Spleen (tissue), 13 donors: ENCODE data around the gene CUL1. TPM values are rescaled to one million over a fixed set of nuclear protein-coding genes. Genes with fewer than 3 reads are reported as not detected.
A peak's percentile ranks its signal among the peaks of the same experiment; 100 is the strongest.

Experiments
- DNase-seq: peaks from one replicate; pipeline ENCODE4 v3.0.0-alpha.2; 2020
- H3K27ac ChIP-seq, 8 donors: fragments of 200-600 bp; sonication (generic) in 7 of 8; 1 replicate in 4 of 8; 2 replicates in 4 of 8; pipeline versions ENCODE4 v1.5.0 to v1.8.0; 2016 to 2021; ENCODE audit warnings: inconsistent platforms in 4 of 8, mild to moderate bottlenecking in 4 of 8, moderate library complexity in 1 of 8
- H3K27me3 ChIP-seq, 7 donors: fragments of 200-600 bp; sonication (generic) in 6 of 7; replicated peaks in 1 of 7; 1 replicate in 4 of 7; 2 replicates in 3 of 7; pipeline versions ENCODE4 v1.5.0 to v1.8.0; 2016 to 2021; ENCODE audit warnings: inconsistent platforms in 3 of 7, mild to moderate bottlenecking in 1 of 7
- H3K36me3 ChIP-seq, 6 donors: fragments of 200-600 bp; sonication (generic) in 5 of 6; 1 replicate in 4 of 6; 2 replicates in 2 of 6; pipeline versions ENCODE4 v1.5.0 to v1.8.0; 2016 to 2021; ENCODE audit warnings: inconsistent platforms in 2 of 6
- H3K4me1 ChIP-seq, 6 donors: fragments of 200-600 bp; sonication (generic) in 5 of 6; 1 replicate in 3 of 6; 2 replicates in 3 of 6; pipeline versions ENCODE4 v1.5.0 to v1.8.0; 2016 to 2021; ENCODE audit warnings: inconsistent platforms in 3 of 6
- H3K4me3 ChIP-seq, 8 donors: fragments of 200-600 bp; sonication (generic) in 7 of 8; 1 replicate in 4 of 8; 2 replicates in 4 of 8; pipeline versions ENCODE4 v1.5.0 to v1.8.0; 2016 to 2021; ENCODE audit warnings: inconsistent platforms in 4 of 8, mild to moderate bottlenecking in 4 of 8, moderate library complexity in 2 of 8
- H3K9me3 ChIP-seq, 8 donors: fragments of 200-600 bp; sonication (generic) in 7 of 8; 1 replicate in 4 of 8; 2 replicates in 4 of 8; pipeline versions ENCODE4 v1.5.0 to v1.8.0; 2016 to 2021; ENCODE audit warnings: inconsistent platforms in 4 of 8
- CTCF ChIP-seq, 11 experiments: fragments of 200-600 bp in 7 of 11; fragments of 450-650 bp in 4 of 11; sonication (generic) in 4 of 11; IDR thresholded peaks in 8 of 11; conservative IDR thresholded peaks in 3 of 11; 1 replicate in 7 of 11; 2 replicates in 4 of 11; pipeline versions ENCODE4 v1.4.0 to v1.8.0; 2016 to 2021; ENCODE audit warnings: antibody characterized with exemption in 11 of 11, inconsistent platforms in 4 of 11, mild to moderate bottlenecking in 1 of 11
- POLR2A ChIP-seq, 3 donors: fragments of 450-650 bp; IDR thresholded peaks; one replicate each; pipeline ENCODE4 v1.5.1; 2017; ENCODE audit warnings: antibody characterized with exemption in 3 of 3, mild to moderate bottlenecking in 1 of 3
- POLR2AphosphoS5 ChIP-seq, 3 donors: sonication (generic); formaldehyde crosslinking; IDR thresholded peaks; one replicate each; pipeline ENCODE4 v1.5.1; 2017; ENCODE audit warnings: antibody characterized with exemption in 3 of 3
- WGBS, 5 donors: extraction: QIAGEN DNeasy Blood & Tissue Kit in 3 of 5; methylation state at CpG; one replicate each; pipeline versions ENCODE4 v1.1.5 to v1.1.7; 2013 to 2018; 5-methylcytosine and 5-hydroxymethylcytosine counted together
- intact Hi-C: fragments of 100-400 bp; cut with DNase I; formaldehyde crosslinking; loops from one replicate; pipeline ENCODE4 v1.15.0; 2023; ENCODE audit warnings: low total_unique reads
- long read RNA-seq, 2 donors: transcript quantifications; one replicate each; lab custom pipeline, GENCODE V29; 2026
- polyA plus RNA-seq, 3 donors: library from polyadenylated mRNA; stranded (reverse); fragments of 200-250 nt; gene quantifications; one replicate each; pipeline ENCODE4 v1.2.1, GENCODE V29; 2013
- total RNA-seq, 7 donors: library from RNA; depleted of rRNA in 3 of 7; stranded (reverse); fragments of >200 nt in 3 of 7; fragmentation: NEBNext Ultra II Directional in 4 of 7; extraction: Animal tissue kit (Norgen Biotek cat#: 25700) in 4 of 7; gene quantifications; one replicate each; pipeline versions ENCODE4 v1.1.0 to v1.2.1, GENCODE V29; 2016 to 2021
- donor health status: healthy with polysubstance abuse.
- donor health status: DM: no; HTN: no; CAD: no; lungs with moderate emphysema.
- donor health status: DM: no; HTN: no; CAD: no.
- donor health status: Bipolar disorder and iron deficiency.
- donor health status: healthy.
- donor health status: DM: no; HTN: no; CAD: no.
- donor health status: DM: yes; HTN: yes; CAD: no.

The CUL1 gene
- total RNA-seq = 10 to 100 TPM; 37.1 to 54.6 (median 50.6) TPM
- polyA plus RNA-seq = 10 to 100 TPM; 19.8 to 29.1 (median 22.1) TPM
- long read RNA-seq, donor 1, transcript CUL1-201 (22 exons, 3,064 nt) = major isoform, 10 of 11 reads
- long read RNA-seq, donor 1, partial matches to known transcripts = 0 of 11 reads
- long read RNA-seq, donor 1, other reads (novel, unspliced or antisense) = 0 of 11 reads
- long read RNA-seq, donor 2, transcript CUL1-201 (22 exons, 3,064 nt) = major isoform, 5 of 5 reads
- long read RNA-seq, donor 2, partial matches to known transcripts = 0 of 5 reads
- long read RNA-seq, donor 2, other reads (novel, unspliced or antisense) = 0 of 5 reads

DNA sequence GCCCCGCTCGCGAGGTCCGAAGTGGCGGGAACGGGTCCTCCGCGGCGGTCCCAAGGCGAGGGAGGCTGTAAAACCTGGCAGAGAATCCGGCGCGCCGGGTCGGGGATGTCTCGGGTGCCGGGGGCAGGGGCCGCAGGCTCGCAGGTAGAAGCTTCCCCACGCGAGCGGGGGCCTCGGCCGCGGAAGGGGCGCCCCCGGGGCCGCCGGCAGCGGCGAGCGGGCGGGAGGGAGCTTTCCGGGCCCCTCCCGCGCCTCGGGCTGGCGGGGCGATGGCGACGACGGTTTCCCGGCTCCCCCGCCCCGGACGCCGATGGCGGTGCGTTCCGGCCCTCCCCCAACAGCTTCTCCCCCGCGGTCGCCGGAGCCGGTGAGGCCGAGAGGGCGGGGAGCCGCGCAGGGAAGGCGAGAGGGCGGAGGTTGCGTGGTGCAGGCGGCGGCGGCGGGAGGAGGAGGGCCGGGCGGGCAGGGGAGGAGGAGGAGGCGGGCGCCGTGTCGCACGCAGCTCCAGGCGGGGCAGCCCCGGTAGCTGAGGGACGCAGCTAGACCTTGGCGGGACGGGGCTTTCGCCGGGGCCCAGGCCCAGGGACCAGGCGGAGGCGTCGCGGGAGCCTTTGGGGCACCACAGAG is at the start of gene CUL1:
Gene CUL1 (plus strand): TSS at position 507 of the 627 bp plus-strand sequence. CDS start 31,220 bp downstream, outside the sequence.
- TF ChIP-seq POLR2A (IDR thresholded peaks at IDR 0.05) = peak in 1 of 3 donors; percentile 39
- TF ChIP-seq CTCF (IDR thresholded peaks at IDR 0.05 in 8 of 11, conservative IDR thresholded peaks at IDR 0.05 in 3 of 11) = no peak
- TF ChIP-seq POLR2AphosphoS5 (IDR thresholded peaks at IDR 0.05) = peak; percentile 87 to 89 (median 88)
- peaks cover 28 to 55% (median 45%) of the 10 kb centered on the region in 6 donors for H3K4me1 ChIP-seq
- H3K27me3 ChIP-seq = no peaks in the 10 kb centered on the region
- WGBS, 5 donors = 0 to 1% (median 0%) methylated on average over 2 to 84 of the region's 84 CpGs
- intact Hi-C loops = no loop called here
- DNase-seq = peak; percentile 97
- no peaks in the 10 kb centered on the region for H3K36me3 ChIP-seq
- peak within 1 kb of the TSS; percentile 81 to 98 (median 97) for H3K27ac ChIP-seq
- H3K9me3 ChIP-seq = no peaks in the 10 kb centered on the region
- peak within 1 kb of the TSS; percentile 81 to 96 (median 88) for H3K4me3 ChIP-seq

DNA sequence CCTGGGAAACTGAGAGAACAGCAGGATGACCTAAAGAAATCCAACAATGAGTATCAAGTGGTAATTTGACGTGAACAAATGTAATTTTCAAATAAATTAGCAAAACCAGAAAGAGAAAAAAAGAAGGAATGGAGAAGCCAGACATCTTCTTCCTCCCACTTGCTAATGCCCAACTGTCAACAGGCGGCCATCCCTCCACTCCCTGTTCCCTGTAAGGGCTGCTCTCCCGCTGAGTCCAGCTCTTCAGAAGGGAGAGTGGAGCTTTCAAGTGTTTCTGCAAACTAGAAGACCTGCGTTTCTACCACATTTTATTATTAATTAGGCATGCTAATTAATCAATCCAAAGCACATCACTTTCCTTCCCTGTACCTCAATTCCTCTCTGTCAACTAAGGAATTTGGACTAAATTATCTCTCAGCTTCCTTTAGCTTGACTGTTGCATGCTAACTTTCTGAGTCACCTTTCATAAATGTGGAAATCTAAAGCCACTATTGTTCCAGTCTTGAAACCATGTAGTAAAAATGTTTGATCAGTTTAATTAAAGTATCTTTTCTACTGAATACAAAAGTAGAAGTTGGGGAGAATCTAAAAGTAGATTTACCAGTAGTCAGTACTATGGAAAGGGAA is 48.4 kb upstream of the CUL1 start:
- H3K27me3 ChIP-seq = peaks cover 0 to 4% (median 0%) of the 10 kb centered on the region in 7 donors
- TF ChIP-seq CTCF (IDR thresholded peaks at IDR 0.05 in 8 of 11, conservative IDR thresholded peaks at IDR 0.05 in 3 of 11) = no peak
- H3K4me1 ChIP-seq = no peaks in the 10 kb centered on the region
- DNase-seq = no peak
- intact Hi-C loops = no loop called here
- H3K27ac ChIP-seq = no peak overlapping the region
- no peak overlapping the region for H3K4me3 ChIP-seq
- no peaks in the 10 kb centered on the region for H3K9me3 ChIP-seq
- no peaks in the 10 kb centered on the region for H3K36me3 ChIP-seq
- 76 to 85% (median 81%) methylated on average over 4 of the region's 4 CpGs for WGBS, 5 donors

GRCh38 chr7:148652773-148653172 is 45.9 kb upstream of the CUL1 start:
- H3K9me3 ChIP-seq = no peaks in the 10 kb centered on the region
- TF ChIP-seq POLR2A (IDR thresholded peaks at IDR 0.05) (no peak), POLR2AphosphoS5 (IDR thresholded peaks at IDR 0.05) (no peak), CTCF (IDR thresholded peaks at IDR 0.05 in 8 of 11, conservative IDR thresholded peaks at IDR 0.05 in 3 of 11) (no peak)
- H3K27me3 ChIP-seq = no peaks in the 10 kb centered on the region
- no peak overlapping the region for H3K27ac ChIP-seq
- intact Hi-C loops = no loop called here
- H3K4me3 ChIP-seq = no peak overlapping the region
- H3K36me3 ChIP-seq = no peaks in the 10 kb centered on the region
- no peaks in the 10 kb centered on the region for H3K4me1 ChIP-seq
- no peak for DNase-seq

DNA sequence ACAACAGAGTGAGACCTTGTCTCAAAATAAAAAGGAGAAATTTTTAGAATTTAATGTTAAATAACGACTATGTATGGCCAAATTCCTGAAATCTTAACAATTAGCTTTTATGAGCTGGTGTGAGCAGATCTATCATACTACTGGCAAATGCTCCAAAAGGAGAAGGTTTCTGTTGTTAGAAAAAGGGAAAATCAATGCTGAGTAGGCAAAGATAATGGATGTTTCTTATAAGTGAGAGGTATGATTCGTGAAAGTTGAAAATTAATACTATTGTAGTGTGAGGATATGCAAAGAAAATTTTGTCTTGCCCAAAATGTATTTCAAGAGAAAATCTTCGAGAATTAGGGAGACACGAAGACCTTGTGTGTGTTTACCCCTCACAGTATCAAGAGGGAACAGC is 40.8 kb upstream of the CUL1 start:
- Histone ChIP-seq H3K27ac (no peak overlapping the region), H3K27me3 (no peaks in the 10 kb centered on the region), H3K36me3 (no peaks in the 10 kb centered on the region), H3K4me1 (no peaks in the 10 kb centered on the region), H3K4me3 (no peak overlapping the region), H3K9me3 (no peaks in the 10 kb centered on the region)
- intact Hi-C loops = no loop called here
- no peak for TF ChIP-seq POLR2A (IDR thresholded peaks at IDR 0.05)
- TF ChIP-seq POLR2AphosphoS5 (IDR thresholded peaks at IDR 0.05) = no peak
- no peak for TF ChIP-seq CTCF (IDR thresholded peaks at IDR 0.05 in 8 of 11, conservative IDR thresholded peaks at IDR 0.05 in 3 of 11)
- DNase-seq = no peak
- WGBS, 5 donors = 84 to 94% (median 89%) methylated on average over 4 of the region's 4 CpGs
